GM23338 (cell line): ENCODE results near the gene DYSF.

Experiments
- CREB1 ChIP-seq: fragments of 250-450 bp; sonication (Bioruptor Pico); IDR thresholded peaks from 2 replicates; pipeline ENCODE4 v1.5.0; 2020; ENCODE audit warnings: low read depth, mild to moderate bottlenecking, moderate library complexity
- EZH2 ChIP-seq: fragments of 200-600 bp; sonication (generic); IDR thresholded peaks from one replicate; pipeline ENCODE4 v1.8.0; 2017; ENCODE audit warnings: antibody characterized with exemption, mild to moderate bottlenecking, low read depth; ENCODE audit not compliant: unreplicated experiment
- EZH2phosphoT487 ChIP-seq: fragments of 200-600 bp; sonication (generic); IDR thresholded peaks from one replicate; pipeline ENCODE4 v1.8.1; 2018; ENCODE audit warnings: antibody characterized with exemption; ENCODE audit not compliant: unreplicated experiment
- JUNB ChIP-seq: IDR thresholded peaks from one replicate; pipeline ENCODE4 v1.6.1; 2016; ENCODE audit warnings: antibody characterized with exemption; ENCODE audit not compliant: unreplicated experiment
- NANOG ChIP-seq: IDR thresholded peaks from 2 replicates; pipeline ENCODE4 v1.6.1; 2016; ENCODE audit warnings: antibody characterized with exemption, borderline replicate concordance
- POLR2AphosphoS5 ChIP-seq: IDR thresholded peaks from 2 replicates; pipeline ENCODE4 v1.6.1; 2016; ENCODE audit warnings: antibody characterized with exemption, low read depth
- STAT1 ChIP-seq: IDR thresholded peaks from one replicate; pipeline ENCODE4 v1.6.1; 2016; ENCODE audit warnings: antibody characterized with exemption; ENCODE audit not compliant: unreplicated experiment
- TF ChIP-seq, protein P1 (sequence below), 2 experiments: fragments of 200-600 bp in 1 of 2; sonication (generic) in 1 of 2; conservative IDR thresholded peaks; 2 replicates each; pipeline versions ENCODE4 v1.5.1 to v1.6.1; 2016 to 2017; ENCODE audit warnings: antibody characterized with exemption in 2 of 2, low read depth in 2 of 2, mild to moderate bottlenecking in 2 of 2, moderate library complexity in 1 of 2
- TF ChIP-seq, protein P2 (sequence below): fragments of 250-450 bp; sonication (Bioruptor Pico); IDR thresholded peaks from 2 replicates; pipeline ENCODE4 v1.5.0; 2020; ENCODE audit warnings: mild to moderate bottlenecking, moderate library complexity
- TF ChIP-seq, protein P3 (sequence below): IDR thresholded peaks from one replicate; pipeline ENCODE4 v1.6.1; 2018; ENCODE audit warnings: antibody characterized with exemption; ENCODE audit not compliant: unreplicated experiment

- TF ChIP-seq, protein P1, sequence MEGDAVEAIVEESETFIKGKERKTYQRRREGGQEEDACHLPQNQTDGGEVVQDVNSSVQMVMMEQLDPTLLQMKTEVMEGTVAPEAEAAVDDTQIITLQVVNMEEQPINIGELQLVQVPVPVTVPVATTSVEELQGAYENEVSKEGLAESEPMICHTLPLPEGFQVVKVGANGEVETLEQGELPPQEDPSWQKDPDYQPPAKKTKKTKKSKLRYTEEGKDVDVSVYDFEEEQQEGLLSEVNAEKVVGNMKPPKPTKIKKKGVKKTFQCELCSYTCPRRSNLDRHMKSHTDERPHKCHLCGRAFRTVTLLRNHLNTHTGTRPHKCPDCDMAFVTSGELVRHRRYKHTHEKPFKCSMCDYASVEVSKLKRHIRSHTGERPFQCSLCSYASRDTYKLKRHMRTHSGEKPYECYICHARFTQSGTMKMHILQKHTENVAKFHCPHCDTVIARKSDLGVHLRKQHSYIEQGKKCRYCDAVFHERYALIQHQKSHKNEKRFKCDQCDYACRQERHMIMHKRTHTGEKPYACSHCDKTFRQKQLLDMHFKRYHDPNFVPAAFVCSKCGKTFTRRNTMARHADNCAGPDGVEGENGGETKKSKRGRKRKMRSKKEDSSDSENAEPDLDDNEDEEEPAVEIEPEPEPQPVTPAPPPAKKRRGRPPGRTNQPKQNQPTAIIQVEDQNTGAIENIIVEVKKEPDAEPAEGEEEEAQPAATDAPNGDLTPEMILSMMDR (conservative IDR thresholded peaks at IDR 0.05; ENCODE audit: low read depth in 2 of 2), result no peak
- TF ChIP-seq EZH2 (no peak), EZH2phosphoT487 (no peak), POLR2AphosphoS5 (no peak), CREB1 (CRISPR knock-in tag) (no peak), STAT1 (no peak), JUNB (no peak), NANOG (no peak)
- TF ChIP-seq, protein P2, sequence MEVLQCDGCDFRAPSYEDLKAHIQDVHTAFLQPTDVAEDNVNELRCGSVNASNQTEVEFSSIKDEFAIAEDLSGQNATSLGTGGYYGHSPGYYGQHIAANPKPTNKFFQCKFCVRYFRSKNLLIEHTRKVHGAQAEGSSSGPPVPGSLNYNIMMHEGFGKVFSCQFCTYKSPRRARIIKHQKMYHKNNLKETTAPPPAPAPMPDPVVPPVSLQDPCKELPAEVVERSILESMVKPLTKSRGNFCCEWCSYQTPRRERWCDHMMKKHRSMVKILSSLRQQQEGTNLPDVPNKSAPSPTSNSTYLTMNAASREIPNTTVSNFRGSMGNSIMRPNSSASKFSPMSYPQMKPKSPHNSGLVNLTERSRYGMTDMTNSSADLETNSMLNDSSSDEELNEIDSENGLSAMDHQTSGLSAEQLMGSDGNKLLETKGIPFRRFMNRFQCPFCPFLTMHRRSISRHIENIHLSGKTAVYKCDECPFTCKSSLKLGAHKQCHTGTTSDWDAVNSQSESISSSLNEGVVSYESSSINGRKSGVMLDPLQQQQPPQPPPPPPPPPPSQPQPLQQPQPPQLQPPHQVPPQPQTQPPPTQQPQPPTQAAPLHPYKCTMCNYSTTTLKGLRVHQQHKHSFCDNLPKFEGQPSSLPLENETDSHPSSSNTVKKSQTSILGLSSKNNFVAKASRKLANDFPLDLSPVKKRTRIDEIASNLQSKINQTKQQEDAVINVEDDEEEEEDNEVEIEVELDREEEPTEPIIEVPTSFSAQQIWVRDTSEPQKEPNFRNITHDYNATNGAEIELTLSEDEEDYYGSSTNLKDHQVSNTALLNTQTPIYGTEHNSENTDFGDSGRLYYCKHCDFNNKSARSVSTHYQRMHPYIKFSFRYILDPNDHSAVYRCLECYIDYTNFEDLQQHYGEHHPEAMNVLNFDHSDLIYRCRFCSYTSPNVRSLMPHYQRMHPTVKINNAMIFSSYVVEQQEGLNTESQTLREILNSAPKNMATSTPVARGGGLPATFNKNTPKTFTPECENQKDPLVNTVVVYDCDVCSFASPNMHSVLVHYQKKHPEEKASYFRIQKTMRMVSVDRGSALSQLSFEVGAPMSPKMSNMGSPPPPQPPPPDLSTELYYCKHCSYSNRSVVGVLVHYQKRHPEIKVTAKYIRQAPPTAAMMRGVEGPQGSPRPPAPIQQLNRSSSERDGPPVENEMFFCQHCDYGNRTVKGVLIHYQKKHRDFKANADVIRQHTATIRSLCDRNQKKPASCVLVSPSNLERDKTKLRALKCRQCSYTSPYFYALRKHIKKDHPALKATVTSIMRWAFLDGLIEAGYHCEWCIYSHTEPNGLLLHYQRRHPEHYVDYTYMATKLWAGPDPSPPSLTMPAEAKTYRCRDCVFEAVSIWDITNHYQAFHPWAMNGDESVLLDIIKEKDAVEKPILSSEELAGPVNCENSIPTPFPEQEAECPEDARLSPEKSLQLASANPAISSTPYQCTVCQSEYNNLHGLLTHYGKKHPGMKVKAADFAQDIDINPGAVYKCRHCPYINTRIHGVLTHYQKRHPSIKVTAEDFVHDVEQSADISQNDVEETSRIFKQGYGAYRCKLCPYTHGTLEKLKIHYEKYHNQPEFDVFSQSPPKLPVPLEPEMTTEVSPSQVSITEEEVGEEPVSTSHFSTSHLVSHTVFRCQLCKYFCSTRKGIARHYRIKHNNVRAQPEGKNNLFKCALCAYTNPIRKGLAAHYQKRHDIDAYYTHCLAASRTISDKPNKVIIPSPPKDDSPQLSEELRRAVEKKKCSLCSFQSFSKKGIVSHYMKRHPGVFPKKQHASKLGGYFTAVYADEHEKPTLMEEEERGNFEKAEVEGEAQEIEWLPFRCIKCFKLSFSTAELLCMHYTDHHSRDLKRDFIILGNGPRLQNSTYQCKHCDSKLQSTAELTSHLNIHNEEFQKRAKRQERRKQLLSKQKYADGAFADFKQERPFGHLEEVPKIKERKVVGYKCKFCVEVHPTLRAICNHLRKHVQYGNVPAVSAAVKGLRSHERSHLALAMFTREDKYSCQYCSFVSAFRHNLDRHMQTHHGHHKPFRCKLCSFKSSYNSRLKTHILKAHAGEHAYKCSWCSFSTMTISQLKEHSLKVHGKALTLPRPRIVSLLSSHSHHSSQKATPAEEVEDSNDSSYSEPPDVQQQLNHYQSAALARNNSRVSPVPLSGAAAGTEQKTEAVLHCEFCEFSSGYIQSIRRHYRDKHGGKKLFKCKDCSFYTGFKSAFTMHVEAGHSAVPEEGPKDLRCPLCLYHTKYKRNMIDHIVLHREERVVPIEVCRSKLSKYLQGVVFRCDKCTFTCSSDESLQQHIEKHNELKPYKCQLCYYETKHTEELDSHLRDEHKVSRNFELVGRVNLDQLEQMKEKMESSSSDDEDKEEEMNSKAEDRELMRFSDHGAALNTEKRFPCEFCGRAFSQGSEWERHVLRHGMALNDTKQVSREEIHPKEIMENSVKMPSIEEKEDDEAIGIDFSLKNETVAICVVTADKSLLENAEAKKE (CRISPR knock-in tag), result no peak
- TF ChIP-seq, protein P3, sequence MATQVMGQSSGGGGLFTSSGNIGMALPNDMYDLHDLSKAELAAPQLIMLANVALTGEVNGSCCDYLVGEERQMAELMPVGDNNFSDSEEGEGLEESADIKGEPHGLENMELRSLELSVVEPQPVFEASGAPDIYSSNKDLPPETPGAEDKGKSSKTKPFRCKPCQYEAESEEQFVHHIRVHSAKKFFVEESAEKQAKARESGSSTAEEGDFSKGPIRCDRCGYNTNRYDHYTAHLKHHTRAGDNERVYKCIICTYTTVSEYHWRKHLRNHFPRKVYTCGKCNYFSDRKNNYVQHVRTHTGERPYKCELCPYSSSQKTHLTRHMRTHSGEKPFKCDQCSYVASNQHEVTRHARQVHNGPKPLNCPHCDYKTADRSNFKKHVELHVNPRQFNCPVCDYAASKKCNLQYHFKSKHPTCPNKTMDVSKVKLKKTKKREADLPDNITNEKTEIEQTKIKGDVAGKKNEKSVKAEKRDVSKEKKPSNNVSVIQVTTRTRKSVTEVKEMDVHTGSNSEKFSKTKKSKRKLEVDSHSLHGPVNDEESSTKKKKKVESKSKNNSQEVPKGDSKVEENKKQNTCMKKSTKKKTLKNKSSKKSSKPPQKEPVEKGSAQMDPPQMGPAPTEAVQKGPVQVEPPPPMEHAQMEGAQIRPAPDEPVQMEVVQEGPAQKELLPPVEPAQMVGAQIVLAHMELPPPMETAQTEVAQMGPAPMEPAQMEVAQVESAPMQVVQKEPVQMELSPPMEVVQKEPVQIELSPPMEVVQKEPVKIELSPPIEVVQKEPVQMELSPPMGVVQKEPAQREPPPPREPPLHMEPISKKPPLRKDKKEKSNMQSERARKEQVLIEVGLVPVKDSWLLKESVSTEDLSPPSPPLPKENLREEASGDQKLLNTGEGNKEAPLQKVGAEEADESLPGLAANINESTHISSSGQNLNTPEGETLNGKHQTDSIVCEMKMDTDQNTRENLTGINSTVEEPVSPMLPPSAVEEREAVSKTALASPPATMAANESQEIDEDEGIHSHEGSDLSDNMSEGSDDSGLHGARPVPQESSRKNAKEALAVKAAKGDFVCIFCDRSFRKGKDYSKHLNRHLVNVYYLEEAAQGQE, result no peak
These were observed 257.2 kb downstream of the DYSF start for GRCh38 chr2:71710367-71711132.
